ES-I3 (cell line): Measurements from ENCODE around the gene ASIC1.

Experiments
- H3K36me3 ChIP-seq: 2 replicates; pipeline ENCODE4 v1.6.1; 2013; ENCODE audit warnings: mild to moderate bottlenecking, low read length, control low read depth, moderate library complexity; ENCODE audit not compliant: insufficient read depth
- H3K4me1 ChIP-seq: 2 replicates; pipeline ENCODE4 v1.6.1; 2013; ENCODE audit warnings: mild to moderate bottlenecking, control low read depth, low read length; ENCODE audit not compliant: insufficient read depth
- H3K9ac ChIP-seq: 2 replicates; pipeline ENCODE4 v1.6.1; 2013; ENCODE audit warnings: low read depth, mild to moderate bottlenecking, low read length, moderate library complexity
- H3K9me3 ChIP-seq: 2 replicates; pipeline ENCODE4 v1.6.1; 2013; ENCODE audit warnings: mild to moderate bottlenecking, low read length, moderate library complexity; ENCODE audit not compliant: control insufficient read depth, insufficient read depth

Gene ASIC1

DNA sequence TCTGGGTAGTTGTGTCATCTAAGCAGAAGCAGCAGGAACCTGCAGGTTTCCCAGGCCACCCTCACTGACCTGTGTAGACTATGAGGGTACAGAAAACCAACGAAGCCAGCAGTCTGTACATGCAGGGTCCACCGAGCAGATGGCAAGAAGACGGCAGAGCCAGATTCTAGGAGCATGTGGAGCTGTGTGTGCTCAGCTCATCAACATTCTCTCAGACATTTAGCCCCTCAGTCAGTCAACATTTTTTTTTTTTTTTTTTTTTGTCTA lies 7.3 kb upstream of the ASIC1 start:
- H3K4me1 ChIP-seq, result no peaks in the 10 kb centered on the region
- no peaks in the 10 kb centered on the region for H3K36me3 ChIP-seq
- no peaks in the 10 kb centered on the region for H3K9me3 ChIP-seq
- peak overlapping the region; percentile 53; the same call in 1 of the 2 replicates for H3K9ac ChIP-seq

DNA sequence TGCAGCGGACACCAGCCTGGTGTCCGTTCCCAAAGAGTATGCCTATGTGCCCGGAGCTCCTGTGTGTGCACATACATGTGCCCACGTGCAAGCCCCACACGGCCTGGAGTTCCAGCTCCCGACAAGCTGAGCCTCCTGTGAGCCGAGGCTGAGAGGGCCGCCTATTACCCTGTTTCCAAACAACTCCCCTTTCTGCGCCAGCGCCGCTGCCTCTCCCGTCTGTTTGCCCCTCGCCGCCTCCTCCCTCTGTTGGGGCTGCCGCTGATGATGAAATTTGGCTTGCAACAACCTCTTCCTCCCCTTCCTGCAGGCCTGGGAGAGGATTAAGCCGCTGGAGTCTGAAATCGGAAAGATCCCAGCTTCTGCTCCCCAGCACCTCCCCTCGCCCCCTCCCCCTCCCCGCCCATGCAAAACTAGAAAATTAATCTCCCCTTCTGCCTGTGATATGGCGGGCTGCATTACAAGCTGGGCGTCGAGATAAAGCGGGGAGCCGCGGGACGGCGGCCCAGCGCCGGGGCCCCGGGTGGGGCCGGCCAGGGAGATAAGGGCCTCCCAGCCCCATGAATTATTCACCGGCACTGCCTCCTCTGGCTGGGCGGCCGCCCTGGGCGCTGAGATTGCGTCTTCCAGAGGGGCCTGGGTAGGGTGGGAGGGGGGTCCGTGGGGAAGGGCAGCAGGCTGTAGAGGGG lies 6.8 kb upstream of the ASIC1 start:
- peak overlapping the region; percentile 53; the same call in 1 of the 2 replicates for H3K9ac ChIP-seq
- H3K36me3 ChIP-seq, result no peaks in the 10 kb centered on the region
- no peaks in the 10 kb centered on the region for H3K4me1 ChIP-seq
- H3K9me3 ChIP-seq, result no peaks in the 10 kb centered on the region

DNA sequence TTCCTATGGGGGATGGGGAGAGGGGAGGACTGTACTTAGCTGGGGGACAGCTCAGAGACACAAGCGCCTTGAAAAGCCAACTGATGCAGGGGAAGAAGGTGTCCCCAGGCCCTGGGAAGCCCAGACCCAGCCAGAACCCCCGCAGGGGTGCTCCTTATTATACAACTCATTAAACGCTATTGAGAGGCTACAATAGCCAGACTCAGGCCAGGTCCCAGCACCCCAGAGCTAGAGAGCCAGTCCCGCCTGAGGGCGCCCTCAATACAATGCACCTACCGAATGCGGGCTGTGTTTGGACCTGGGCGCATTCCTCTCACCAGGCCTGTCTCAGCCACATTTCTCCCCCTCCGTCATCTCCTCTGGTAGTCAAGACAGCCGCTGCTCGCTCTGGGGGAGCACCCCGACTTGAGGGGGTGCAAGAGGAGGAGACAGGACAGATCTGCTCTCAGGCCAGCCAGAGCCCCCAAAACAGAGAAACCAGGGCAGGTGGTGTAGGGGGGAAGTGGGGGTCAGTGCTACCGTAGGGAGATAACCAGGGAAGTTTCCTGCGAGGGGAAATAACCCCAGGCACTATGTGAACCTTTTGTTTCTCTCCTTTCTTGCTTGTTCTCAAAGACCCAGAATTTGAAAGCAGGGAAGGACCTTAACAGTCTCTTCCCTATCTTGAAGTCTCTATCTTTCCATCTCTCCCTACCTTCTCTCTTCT lies 6.1 kb upstream of the ASIC1 start:
- Histone ChIP-seq H3K9ac (no peak overlapping the region; the same call in 1 of the 2 replicates), H3K36me3 (no peaks in the 10 kb centered on the region), H3K9me3 (no peaks in the 10 kb centered on the region), H3K4me1 (no peaks in the 10 kb centered on the region)

DNA sequence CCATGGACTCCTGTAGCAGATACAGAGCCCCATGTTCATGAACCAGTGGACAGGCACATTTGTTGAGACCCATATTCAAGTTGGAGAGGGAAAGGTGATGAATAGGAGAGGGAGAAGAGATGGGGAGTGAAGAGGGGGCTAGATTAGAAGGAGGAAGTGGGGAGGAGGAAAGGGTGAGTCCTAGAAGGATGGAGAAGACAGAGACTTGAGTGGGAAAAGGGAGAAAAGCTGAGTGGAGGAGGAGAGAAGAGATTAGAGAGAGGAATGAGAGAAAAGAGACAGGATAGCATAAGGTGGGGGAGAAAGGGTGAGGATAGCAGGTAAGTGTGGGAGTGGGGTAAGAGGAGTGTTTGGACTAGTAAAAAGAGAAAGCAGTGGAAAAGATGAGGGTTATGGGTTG lies 4.9 kb upstream of the ASIC1 start:
- no peak overlapping the region for H3K9ac ChIP-seq
- no peaks in the 10 kb centered on the region for H3K36me3 ChIP-seq
- H3K9me3 ChIP-seq, result no peaks in the 10 kb centered on the region
- H3K4me1 ChIP-seq, result no peaks in the 10 kb centered on the region

DNA sequence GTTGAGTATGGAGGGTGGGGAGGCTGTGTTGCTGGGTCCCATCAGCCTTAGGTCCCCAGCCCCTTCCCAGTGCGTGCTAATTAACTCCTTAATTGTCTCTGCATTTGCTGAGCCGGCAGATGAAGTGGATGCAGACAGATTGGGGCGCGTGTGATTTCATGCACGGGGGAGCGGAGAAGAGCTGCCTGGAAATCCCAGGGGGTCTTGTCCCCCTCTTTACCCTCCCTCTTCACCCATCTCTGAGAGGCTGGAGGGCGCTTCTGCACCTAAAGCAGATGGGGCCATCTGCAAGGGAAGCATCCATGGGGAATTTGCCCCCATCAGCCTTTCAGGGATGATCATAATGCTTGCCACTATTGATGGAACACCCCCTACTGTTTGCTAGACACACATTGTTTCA lies 4.4 kb upstream of the ASIC1 start:
- no peaks in the 10 kb centered on the region for H3K9me3 ChIP-seq
- no peaks in the 10 kb centered on the region for H3K4me1 ChIP-seq
- H3K9ac ChIP-seq, result no peak overlapping the region
- H3K36me3 ChIP-seq, result no peaks in the 10 kb centered on the region

DNA sequence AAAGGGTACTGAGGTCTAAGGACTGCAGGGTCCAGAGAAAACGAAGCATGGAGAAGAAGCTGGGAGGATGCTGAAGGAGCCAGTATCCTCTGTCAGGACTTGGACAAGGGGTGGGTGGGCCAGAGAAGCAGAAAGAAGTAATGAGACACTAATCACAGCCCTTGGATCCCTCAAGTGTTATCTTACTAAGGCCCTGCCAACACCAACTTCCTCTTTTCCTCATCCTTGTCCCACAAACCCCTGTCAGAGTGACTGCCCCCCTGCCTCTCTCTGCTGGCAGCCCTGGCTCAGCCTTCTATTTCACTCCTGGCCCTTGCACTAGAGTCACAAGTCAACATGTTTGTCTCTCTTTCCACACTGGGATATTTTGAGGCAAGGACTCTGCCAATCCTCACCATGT lies 3.8 kb upstream of the ASIC1 start:
- Histone ChIP-seq H3K36me3 (no peaks in the 10 kb centered on the region), H3K9ac (no peak overlapping the region), H3K4me1 (no peaks in the 10 kb centered on the region), H3K9me3 (no peaks in the 10 kb centered on the region)

DNA sequence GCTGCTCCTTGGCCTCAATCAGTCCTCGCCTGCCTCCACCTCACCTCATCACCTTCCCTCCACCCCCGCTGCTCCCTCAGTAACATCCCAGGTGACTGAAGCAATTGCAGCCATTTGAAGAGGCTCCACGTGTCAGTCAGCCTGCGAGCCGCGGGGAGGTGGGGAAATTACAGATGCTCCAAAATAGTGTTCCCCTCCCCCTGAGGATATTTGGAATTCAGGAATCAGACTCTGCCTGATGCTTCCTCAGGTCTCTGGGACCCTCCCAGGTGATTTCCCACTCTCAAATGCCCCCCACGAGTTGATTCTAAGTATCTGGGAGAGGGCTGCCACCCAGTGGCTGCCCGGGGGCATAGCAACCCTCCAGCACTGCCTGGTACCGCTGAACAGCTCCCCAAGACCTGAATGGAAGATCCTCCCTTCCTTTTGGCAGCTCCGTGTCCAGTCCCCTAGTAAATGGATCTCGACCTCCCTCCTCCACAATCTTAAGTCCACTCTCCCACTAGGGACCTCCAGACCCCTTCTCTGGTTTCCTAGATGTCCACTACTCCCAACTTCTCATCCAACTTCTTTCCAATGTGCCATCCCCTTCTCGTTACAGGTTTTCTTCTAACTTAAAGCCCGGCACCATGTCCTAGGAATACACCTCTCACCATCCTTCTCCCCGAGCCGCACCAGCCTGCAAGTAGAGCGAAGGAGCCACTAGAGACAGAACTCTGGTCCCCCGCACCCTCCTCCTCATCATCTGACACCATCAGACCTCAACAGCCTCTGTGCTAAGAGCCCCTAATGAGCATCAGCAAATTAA lies 1.4 kb upstream of the ASIC1 start:
- Histone ChIP-seq H3K36me3 (no peaks in the 10 kb centered on the region), H3K9me3 (no peaks in the 10 kb centered on the region), H3K9ac (peak overlapping the region; percentile 63; the same call in 1 of the 2 replicates), H3K4me1 (no peaks in the 10 kb centered on the region)

DNA sequence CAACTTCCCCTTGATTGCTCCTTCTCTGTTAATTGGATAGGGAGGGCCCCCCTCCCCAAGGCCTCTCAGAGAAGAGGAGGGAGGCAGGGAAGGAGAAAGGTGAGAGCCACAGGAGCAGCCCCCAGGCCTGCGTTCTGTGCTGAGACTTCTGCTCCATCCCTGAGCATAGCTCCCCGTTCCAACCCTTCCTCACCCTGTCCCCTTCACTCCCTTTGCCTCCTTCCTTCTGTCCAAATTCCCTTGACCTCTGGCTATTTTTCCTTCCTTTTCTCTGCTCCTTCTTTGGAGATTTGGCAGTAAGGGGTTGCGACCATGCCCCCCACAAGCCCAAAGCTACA lies 788 bp upstream of the ASIC1 start:
- H3K36me3 ChIP-seq, result no peaks in the 10 kb centered on the region
- peak overlapping the region; percentile 63; the same call in 1 of the 2 replicates for H3K9ac ChIP-seq
- H3K9me3 ChIP-seq, result no peaks in the 10 kb centered on the region; the same call in 1 of the 2 replicates
- no peaks in the 10 kb centered on the region for H3K4me1 ChIP-seq

DNA sequence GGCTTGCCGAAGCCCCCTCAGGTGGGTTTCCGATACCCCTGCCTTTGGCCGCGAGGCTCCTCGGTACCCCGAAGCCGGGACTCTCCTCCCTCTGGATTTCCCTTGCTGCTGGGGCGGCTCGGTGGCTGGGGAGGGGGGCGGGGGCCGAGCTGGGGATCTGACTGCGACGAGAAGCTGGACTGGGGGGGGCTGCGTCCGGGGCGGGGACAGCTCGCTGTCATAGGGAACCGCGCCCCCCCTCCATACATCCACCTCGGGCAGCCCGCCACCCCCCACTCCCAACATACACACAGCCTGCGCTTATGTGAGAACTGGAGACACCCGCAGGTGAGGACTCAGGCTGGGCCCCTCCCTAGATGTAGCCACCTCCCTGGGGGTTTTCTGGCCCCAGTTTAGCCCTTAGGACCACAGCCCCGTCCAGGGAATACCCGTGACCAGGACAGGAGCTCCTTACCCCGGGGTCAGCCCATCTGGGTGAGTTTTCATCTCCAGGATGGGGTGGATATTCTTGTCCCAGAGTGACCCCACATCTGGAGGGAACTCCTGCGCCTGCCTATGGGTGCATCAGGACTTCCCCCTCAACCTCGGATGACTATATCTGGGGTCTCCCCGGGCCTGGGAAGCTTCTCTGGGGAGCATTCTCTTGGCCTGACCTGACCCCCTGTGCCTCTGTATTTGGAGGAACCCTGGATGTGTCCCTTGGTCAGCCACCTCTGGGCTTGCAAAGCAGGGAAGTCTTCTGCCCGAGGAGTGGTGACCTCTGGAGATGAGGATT lies 687 bp downstream of the ASIC1 start:
- H3K4me1 ChIP-seq, result no peaks in the 10 kb centered on the region
- peak overlapping the region; percentile 63; the same call in 1 of the 2 replicates for H3K9ac ChIP-seq
- H3K36me3 ChIP-seq, result no peaks in the 10 kb centered on the region
- H3K9me3 ChIP-seq, result no peaks in the 10 kb centered on the region; the same call in 1 of the 2 replicates

DNA sequence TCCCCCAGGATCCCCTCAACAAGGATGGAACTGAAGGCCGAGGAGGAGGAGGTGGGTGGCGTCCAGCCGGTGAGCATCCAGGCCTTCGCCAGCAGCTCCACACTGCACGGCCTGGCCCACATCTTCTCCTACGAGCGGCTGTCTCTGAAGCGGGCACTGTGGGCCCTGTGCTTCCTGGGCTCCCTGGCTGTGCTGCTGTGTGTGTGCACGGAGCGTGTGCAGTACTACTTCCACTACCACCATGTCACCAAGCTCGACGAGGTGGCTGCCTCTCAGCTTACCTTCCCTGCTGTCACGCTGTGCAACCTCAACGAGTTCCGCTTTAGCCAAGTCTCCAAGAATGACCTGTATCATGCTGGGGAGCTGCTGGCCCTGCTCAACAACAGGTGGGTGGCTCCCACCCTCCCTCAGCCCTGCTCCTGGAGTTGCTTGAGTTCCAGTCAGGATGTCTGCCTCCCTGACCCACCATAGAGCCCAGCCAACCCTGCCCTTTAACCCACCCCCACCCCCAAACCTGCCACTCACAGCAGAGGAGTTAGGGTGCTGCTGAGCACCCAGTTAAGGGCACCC lies 1.4 kb downstream of the ASIC1 start:
- H3K36me3 ChIP-seq, result no peaks in the 10 kb centered on the region
- H3K9me3 ChIP-seq, result no peaks in the 10 kb centered on the region; the same call in 1 of the 2 replicates
- no peaks in the 10 kb centered on the region for H3K4me1 ChIP-seq
- H3K9ac ChIP-seq, result no peak overlapping the region

DNA sequence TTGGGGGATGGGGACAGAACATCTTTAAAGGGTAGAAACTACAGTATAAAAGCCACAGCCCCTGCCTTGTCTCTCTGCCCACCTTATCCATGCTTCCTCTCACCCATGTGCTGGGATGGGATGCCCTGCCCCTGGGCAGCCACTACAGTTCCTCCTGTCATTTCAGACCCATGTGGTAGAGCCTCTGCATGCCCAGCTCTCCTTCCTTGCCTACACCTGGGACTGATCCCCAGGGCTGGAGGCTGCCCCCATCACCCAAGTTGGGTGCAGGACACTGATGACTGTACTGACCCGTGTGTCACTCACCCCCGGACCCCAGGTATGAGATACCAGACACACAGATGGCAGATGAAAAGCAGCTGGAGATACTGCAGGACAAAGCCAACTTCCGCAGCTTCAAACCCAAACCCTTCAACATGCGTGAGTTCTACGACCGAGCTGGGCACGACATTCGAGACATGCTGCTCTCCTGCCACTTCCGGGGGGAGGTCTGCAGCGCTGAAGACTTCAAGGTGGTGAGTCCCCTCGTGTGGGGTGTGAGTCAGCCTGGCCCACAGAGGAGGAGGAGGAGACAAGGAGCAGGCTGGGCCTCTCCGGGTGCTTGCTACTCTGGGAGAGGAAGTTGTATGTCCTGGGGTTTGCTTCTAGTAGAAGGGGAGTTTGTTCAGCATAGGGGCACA lies 2.2 kb downstream of the ASIC1 start:
- Histone ChIP-seq H3K9me3 (no peaks in the 10 kb centered on the region; the same call in 1 of the 2 replicates), H3K9ac (no peak overlapping the region), H3K36me3 (no peaks in the 10 kb centered on the region), H3K4me1 (no peaks in the 10 kb centered on the region)

DNA sequence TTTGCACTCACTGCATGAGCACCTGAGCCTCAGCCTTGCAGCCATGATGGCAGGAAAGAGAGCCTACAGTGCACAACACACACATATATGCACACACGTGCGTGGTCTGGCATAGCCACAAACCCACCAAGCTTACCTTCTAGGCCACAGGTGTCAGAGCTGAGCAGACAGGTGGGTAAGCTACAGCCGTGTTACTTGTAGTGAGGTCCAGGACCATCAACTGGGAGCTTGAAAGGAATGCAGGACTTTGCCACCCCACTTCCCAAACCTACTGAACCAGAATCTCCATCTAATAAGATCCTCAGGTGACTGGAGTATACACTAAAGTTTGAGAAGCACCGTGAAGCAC lies 2.7 kb downstream of the ASIC1 start:
- H3K9ac ChIP-seq, result no peak overlapping the region

DNA sequence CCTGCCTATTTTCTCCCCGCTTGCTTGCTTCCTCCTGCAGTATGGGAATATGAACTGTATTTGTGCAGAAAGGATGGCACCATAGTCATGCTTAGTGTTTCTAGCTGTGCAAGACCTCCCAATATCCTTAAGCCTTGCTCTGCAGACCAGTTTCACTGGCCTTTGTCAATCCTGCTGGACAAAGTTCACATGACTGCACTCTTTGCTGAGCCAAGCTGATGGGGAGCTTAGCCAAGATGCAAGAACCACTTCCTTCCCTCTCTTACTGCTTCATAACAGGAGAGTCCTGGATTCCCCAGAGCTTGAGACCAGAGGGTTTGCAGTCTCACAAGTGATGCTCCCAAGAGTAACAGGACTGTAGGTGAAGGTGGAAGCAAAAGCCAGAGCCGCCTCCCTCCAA lies 3.8 kb downstream of the ASIC1 start:
- no peaks in the 10 kb centered on the region for H3K36me3 ChIP-seq
- no peak overlapping the region for H3K9ac ChIP-seq
- 0 out of 2 replicates have a peak, but pooled peaks cover 2% of the 10 kb centered on the region for H3K4me1 ChIP-seq
- H3K9me3 ChIP-seq, result no peaks in the 10 kb centered on the region; the same call in 1 of the 2 replicates

More for the DNA sequence above, 2.7 kb downstream of the ASIC1 start:
- Histone ChIP-seq H3K9me3 (no peaks in the 10 kb centered on the region; the same call in 1 of the 2 replicates), H3K36me3 (no peaks in the 10 kb centered on the region), H3K4me1 (no peaks in the 10 kb centered on the region)
